IPS DF 4.7 (cell line): ENCODE results near the gene ANGPTL7.

Experiments
- DNase-seq: peaks from one replicate; pipeline ENCODE4 v3.0.0-alpha.2; 2013; ENCODE audit warnings: low spot score; ENCODE audit errors: extremely low read depth

The ANGPTL7 gene

DNA sequence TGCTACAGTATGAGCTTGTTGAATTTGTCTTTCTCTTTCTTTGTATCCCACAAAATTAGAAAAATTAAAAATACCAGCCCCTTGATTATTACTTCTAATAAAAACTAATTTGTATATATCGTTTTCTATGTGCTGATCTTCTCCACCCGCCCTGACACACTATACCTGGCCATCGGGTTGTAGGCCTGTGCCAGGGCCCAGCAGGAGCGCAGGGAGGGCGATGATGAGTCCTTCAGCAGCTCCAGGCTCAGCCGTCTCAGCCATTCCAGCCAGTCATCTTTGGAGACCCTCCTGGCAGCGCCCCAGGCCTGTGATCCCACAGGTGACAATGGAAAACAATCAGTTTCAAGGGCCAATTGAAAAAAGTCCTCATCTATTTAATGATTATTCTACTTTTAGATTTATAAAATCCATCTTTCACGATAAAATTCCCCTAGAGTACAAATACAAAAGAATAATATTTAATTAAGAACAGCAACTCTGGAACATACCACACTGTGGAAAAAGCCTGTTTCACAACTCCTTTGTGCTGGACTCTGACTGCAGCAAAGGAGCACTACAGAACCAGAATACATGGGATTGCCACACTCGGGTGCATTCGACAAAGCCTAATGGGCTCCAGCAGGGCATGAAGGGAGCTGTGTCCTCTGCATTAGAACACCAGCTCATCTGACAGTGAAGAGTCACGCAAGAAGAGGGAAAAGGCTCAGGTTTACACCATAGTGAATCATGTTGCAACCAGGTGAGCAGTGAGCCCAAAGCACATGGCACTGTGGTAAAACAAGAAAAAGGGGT, 15.4 kb downstream of the ANGPTL7 start:
- DNase-seq: no peak

DNA sequence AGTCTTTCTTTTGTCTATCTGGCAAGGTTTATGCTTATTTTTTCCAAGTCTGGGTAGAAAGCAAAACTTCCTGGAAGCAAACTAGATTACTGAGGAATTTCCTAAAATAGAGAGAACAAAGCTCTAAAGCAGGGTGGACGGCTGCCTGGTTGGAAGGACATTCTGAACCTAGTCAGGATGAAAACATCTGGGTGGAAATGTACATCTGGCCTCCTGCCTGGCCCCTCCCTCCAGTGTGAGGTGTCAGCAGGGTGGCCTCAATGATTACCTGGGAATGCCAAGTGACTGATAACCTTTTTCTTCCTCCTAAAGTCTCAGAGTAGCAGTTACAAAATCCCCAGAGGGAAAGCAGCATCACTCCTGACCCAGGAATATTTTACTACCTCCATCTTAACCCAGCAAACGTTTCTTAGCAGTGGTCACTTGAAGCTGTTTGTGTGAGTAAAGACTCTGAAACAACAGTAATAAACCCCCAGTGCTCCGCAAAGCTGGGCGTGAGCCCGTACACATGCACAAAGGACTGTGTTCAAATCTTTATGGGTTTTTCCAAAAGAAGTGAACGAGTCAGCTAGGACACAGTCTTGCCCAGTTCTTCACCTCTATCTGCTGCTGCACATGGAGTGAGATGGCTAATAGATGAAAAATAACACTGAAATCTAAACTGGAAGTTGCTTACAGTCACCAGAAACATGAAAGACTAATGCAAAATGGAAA, 18.9 kb downstream of the ANGPTL7 start:
- no peak for DNase-seq

DNA sequence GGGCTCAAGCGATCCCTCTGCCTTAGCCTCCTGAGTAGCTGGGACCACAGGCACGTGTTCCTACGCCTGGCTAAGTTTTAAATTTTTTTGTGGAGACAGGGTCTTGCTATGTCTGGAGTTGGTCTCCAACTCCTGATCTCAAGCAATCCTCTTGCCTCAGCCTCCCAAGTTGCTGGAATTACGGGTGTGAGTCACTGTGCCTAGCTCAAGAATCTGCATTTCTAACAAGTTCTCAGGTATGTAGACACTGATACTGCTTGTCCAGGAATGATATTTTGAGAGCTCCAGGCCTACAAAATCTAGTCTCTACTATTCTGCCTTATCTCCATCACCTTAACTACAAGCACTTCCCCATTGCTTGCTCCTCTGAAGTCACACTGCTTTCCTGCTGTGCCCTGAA, 22.3 kb downstream of the ANGPTL7 start:
- DNase-seq: no peak

DNA sequence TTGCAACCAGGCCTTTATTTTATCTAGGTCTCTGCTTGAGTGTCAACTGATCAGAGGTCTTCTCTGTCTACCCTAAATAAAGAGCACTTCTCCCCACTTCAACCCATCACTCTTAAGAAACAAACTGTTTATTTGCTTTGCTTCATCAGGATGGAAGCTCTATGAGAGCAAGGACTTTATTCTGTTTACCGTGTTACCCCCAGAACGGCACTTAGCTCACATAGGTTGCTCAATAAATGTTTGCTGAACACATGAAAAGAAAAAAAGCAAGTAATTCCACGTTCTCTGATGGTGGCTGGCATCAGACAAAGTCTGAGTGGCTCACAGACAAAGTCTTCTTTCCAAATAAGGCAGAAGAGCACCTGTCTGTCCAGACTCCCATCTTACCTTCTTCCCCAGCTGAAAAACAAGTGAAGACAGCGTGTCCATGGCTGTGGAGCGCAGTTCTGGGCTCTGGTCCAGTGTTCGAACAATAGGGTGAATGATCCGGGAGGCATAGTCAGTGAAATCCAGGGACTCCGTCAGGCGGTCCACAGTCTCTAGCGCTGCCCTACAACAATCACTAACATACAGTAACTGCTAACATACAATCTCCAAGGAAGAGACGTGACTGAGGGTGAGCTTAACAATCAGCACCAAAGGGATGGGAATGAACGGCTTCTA, 22.9 kb downstream of the ANGPTL7 start:
- DNase-seq: no peak

DNA sequence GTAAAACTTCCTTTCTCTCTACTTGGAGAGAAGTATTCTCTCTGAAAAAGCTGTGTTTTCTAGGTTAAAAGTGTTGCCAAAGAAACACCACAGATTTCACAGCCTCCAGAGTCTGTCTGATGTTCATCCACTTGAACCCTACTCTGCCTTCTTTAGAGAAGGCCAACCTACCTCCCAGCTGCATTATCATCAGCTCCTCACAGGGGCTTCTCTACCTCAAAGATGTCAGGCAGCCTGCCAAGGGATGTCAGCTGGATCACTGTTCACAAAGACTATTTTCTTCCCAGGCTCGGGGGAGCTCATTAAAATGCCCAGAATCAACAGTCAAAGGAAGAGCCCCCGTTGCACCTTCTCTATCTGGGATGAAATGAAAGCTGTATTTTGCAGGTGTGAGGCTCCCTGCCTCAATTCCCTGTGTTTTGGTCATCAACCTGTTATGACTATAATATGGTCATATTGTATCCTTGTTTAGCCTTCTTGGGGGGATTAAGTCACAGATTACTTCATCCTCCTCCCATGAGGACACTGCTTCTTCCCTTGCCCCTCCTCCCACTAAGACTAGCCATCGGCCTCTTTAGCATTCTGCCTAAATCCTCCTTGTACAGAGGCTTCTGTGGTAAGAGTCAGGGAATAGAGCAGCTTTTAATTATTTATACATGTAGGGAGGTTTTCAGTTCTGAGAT, 25.7 kb downstream of the ANGPTL7 start:
- no peak for DNase-seq

DNA sequence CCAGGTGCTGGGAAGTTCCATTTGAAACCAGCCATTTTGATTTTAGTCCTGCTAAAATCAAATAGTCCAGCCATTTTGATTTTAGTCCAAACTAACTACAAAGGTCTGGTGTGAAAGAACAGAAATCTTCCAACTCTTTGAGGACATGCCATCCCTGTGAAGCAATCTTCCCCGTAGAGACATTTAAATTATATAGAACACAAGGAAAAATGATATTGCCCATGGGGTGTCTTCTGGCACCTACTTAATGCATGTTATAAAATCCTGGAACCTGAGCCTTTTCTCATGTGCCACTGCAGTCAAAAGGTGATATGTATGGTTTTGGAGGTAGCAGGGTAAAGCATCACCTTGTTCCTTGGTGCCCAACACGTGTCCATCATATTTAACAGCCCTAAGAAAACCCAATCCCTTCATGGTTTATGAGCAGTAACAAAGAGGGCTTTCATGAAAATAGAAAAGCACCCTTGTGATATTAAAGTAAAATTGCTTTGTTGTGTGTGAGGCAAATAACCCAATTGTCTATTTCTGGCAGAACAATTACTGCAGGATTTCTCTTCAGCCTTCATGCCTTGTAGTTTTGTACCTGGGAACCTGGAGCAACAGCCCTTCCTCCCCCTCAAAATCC, 26.3 kb downstream of the ANGPTL7 start:
- DNase-seq: no peak

DNA sequence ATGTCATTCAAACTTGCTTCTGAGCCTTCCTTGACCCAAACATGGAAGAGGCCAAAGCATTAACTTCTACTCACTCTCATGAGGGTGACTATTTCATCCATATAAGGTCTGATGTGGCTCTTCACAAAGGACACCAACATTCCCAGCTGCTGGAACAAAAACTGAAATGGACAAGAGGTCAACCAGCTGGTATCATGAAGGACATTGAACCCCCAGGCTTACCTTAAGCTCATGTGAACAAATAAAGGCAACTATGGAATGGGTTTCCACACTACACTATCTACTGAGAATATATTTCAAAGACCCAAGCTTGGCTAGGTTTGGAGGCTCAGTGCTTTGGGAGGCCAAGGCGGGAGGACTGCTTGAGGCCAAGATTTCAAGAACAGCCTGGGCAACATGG, 26.9 kb downstream of the ANGPTL7 start:
- no peak for DNase-seq

DNA sequence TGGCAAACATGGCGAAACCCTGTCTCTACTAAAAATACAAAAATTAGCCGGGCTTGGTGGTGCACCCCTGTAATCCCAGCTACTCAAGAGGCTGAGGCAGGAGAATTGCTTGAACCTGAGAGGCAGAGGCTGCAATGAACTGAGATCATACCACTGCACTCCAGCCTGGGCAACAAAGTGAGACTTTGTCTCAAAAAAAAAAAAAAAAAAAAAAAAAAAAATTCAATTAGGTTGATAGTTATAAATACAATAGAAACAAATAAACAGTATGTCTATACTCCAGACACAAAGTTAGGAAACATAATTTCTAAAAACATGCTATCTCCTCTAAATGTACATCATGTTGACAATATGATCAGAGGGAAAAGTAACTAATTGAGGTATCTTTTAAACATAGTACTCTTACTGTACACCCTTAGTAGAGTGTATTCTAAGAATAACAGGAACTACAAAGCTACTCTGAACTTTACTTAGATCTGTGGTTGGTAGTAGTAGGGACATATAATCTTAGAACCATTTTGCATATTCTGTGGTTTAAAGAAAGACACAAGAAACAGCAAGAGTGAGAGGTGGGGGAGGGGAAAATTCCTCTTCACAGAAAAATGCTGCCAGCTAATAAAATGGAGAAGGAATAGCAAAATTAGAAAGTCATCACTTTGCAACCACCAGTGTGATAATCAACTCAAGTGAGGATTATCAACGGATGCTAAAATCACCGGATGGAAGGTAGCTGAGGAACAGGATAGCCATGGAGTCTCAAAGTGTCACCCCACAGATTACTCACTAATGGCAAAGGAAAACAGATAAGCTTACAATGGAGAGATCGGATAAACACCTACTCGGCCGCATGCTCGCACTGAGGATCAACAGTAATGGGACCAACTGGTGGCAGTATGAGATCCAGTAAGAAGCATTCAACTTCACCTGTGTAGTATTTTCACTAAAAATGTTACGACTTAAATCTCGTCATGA, 38.2 kb downstream of the ANGPTL7 start:
- no peak for DNase-seq

DNA sequence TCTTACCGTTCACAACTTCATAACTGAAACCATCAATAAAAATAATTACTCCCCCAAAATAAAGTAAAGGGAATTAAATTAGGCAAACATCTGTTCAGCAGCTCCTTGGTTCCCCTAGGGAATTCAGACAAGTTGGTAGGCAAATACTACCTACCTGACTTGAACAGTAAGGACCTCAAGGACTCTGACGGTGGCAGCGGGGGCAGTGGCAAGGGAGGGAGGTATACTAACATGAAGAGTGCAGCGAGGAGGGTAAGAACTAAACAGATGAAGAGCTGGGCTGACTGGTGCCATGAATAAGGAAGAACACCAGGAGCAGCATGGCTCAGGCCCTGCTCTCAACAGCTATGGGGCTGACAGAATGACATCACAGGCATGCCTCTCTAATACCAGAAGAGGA, 40.0 kb downstream of the ANGPTL7 start:
- DNase-seq: no peak

DNA sequence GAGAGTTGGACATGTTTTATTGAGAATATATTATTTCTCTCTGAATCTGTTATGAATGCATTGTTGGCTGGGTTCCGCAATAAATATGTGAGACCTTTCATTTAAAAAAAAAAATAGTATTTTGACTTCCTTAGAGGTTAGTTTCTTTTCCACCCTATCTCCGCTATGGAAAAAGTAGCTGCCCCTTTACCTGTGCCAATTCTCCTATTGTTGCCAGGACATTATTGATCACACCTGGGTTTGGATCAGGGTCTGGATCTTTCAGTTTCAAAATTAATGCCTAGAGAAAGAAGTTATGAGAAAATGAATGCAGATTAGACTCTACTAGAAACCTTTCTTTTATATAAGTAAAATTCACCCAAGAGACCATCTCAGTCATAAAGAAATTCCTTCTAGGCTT, 44.1 kb downstream of the ANGPTL7 start:
- no peak for DNase-seq

DNA sequence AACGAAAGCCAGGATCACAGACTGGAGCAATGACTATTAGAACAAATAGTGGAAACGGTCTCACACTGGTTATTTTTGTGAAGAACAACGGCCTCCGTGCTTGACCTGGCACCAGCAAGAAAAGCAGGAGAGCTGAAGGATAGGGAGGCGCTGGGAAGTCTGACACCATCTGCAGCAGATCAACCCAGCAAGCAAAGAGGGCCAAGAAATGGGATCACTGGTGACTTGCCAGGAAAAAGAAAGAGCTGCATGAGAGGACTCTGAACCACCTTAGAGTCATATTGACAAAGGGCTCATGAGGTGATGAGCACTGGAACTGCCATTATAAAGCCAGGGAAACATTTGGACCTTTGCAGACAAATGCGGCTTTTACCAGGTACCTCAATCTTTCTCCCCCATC, 48.2 kb downstream of the ANGPTL7 start:
- DNase-seq: no peak

DNA sequence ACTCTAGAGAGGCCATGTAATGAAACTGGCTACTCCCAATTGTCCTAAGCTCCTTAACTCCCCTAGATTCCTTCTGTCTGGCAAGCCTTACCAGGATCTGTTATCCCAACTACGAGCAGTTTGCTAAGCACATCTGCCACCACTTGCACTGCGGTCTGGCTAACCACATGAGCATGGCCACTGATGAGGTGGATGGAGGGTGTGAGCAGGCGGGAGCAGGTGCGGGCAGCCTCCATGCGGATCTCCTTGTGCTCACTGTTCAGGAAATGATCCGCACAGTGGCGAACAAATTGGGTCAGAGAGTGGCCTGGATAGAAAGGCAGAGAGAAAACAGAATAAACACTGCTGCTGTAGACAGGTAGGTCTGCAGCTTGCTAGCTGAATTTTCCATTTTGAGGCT, 49.2 kb downstream of the ANGPTL7 start:
- no peak for DNase-seq

DNA sequence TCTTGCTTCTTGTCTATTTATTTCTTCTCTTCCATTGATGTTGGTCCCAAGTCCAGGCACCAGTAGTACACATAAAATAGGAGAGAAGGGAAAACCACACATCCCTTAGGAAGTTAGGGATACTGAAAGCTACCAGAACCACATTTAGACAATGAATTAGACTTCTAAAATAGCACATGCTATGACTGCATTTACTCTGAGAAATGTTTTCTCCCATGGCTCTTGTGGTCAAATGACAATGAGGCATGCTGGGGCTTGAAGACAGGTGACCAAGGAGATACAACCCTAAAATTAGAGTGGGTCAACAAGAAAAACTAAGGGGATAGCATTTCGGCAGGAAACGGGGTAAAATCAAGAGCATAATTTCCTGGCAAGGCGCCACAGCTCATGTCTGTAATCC, 56.1 kb downstream of the ANGPTL7 start:
- DNase-seq: no peak
